ENCODE data around the gene CFI. TPM values are rescaled to one million over a fixed set of nuclear protein-coding genes. Genes with fewer than 3 reads are reported as not detected.

The CFI gene
- total and polyA plus RNA-seq, 9 of the 15 experiments (the other 6 are each of a cell fraction or from before 2014, with no cell fraction given), result 0.30 to 8.4 (median 0.95) TPM

DNA sequence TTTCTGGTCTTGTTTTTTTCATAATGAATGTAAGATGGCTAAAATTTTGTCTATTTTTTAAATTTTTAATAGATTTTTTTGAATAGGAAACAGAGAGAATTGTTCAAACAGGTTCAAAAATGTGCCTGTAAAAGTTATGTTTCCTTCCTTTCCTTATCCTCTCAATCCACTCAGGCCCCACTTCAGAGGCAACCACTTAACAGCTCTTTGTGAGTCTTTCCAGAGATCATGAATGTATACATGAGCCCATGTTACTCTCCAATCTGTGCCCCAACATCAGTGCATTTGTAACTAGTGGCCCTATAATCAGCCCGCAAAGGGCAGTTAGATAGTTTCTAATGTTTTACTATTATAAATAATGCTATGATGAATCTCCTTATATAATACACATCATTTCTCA lies 14.0 kb downstream of the CFI start:
- no peaks in the 10 kb centered on the region for H3K79me2 ChIP-seq (ENCODE audit: control insufficient read depth, insufficient read depth, low read length)
- no peak for TF ChIP-seq MYNN (IDR thresholded peaks at IDR 0.05)
- no peak for TF ChIP-seq MYNN (CRISPR knock-in tag; IDR thresholded peaks at IDR 0.05)
- TF ChIP-seq USF1 (CRISPR knock-in tag; IDR thresholded peaks at IDR 0.05), result no peak
- TF ChIP-seq ZNF764 (CRISPR knock-in tag; IDR thresholded peaks at IDR 0.05; ENCODE audit: low read depth), result no peak
- TF ChIP-seq, protein P1, sequence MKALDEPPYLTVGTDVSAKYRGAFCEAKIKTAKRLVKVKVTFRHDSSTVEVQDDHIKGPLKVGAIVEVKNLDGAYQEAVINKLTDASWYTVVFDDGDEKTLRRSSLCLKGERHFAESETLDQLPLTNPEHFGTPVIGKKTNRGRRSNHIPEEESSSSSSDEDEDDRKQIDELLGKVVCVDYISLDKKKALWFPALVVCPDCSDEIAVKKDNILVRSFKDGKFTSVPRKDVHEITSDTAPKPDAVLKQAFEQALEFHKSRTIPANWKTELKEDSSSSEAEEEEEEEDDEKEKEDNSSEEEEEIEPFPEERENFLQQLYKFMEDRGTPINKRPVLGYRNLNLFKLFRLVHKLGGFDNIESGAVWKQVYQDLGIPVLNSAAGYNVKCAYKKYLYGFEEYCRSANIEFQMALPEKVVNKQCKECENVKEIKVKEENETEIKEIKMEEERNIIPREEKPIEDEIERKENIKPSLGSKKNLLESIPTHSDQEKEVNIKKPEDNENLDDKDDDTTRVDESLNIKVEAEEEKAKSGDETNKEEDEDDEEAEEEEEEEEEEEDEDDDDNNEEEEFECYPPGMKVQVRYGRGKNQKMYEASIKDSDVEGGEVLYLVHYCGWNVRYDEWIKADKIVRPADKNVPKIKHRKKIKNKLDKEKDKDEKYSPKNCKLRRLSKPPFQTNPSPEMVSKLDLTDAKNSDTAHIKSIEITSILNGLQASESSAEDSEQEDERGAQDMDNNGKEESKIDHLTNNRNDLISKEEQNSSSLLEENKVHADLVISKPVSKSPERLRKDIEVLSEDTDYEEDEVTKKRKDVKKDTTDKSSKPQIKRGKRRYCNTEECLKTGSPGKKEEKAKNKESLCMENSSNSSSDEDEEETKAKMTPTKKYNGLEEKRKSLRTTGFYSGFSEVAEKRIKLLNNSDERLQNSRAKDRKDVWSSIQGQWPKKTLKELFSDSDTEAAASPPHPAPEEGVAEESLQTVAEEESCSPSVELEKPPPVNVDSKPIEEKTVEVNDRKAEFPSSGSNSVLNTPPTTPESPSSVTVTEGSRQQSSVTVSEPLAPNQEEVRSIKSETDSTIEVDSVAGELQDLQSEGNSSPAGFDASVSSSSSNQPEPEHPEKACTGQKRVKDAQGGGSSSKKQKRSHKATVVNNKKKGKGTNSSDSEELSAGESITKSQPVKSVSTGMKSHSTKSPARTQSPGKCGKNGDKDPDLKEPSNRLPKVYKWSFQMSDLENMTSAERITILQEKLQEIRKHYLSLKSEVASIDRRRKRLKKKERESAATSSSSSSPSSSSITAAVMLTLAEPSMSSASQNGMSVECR (CRISPR knock-in tag; IDR thresholded peaks at IDR 0.05), result no peak
- TF ChIP-seq, protein P2, sequence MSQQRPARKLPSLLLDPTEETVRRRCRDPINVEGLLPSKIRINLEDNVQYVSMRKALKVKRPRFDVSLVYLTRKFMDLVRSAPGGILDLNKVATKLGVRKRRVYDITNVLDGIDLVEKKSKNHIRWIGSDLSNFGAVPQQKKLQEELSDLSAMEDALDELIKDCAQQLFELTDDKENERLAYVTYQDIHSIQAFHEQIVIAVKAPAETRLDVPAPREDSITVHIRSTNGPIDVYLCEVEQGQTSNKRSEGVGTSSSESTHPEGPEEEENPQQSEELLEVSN (IDR thresholded peaks at IDR 0.05; ENCODE audit: borderline replicate concordance in 1 of 2, extremely low read depth in 1 of 2, insufficient read depth in 1 of 2, insufficient read length in 1 of 2, low read depth in 1 of 2, low read length in 1 of 2, poor library complexity in 1 of 2, severe bottlenecking in 1 of 2), result no peak
- no peak for TF ChIP-seq CLOCK (CRISPR knock-in tag; IDR thresholded peaks at IDR 0.05; ENCODE audit: borderline replicate concordance)
- TF ChIP-seq SMARCA4 (IDR thresholded peaks at IDR 0.05), result no peak
- no peak for TF ChIP-seq NFE2 (IDR thresholded peaks at IDR 0.05; ENCODE audit: low read depth)
- TF ChIP-seq STAT5A (IDR thresholded peaks at IDR 0.05; ENCODE audit: borderline replicate concordance, low read length), result no peak
- TF ChIP-seq RBM22 (IDR thresholded peaks at IDR 0.05; ENCODE audit: low read depth, low read length, poor library complexity, severe bottlenecking), result no peak
- no peak for TF ChIP-seq C11orf30 (IDR thresholded peaks at IDR 0.05; ENCODE audit: low read depth)
- TF ChIP-seq CBX3 (IDR thresholded peaks at IDR 0.05; ENCODE audit: borderline replicate concordance in 1 of 2, low read length in 2 of 2), result no peak

More for the DNA sequence above, 14.0 kb downstream of the CFI start:
- intact Hi-C loops (cut with micrococcal nuclease) (no loop called here), in situ Hi-C loops (cut with MboI) (no loop called here)
- no peaks in the 10 kb centered on the region for H3K36me3 ChIP-seq (ENCODE audit: control insufficient read depth, insufficient read depth, low read length)
- H3K27me3 ChIP-seq (ENCODE audit: control insufficient read depth in 2 of 2, insufficient read depth in 2 of 2, low read length in 2 of 2), result no peaks in the 10 kb centered on the region
- ChIA-PET POLR2A (no interaction called here), CTCF (ENCODE audit: low intra/inter-chr PET ratio) (no interaction called here)
- H3K9me1 ChIP-seq (ENCODE audit: control insufficient read depth, insufficient read depth, low read length), result no peaks in the 10 kb centered on the region
- FAIRE-seq (no peak), ATAC-seq (no peak), DNase-seq (ENCODE audit: extremely low read depth in 1 of 4, low spot score in 3 of 4) (no peak)
- H3K4me2 ChIP-seq (ENCODE audit: insufficient read depth, low read length), result no peak overlapping the region
- 56% methylated on average over 1 of the region's 1 CpG for WGBS (ENCODE audit: insufficient coverage, low coverage, missing lambda C conversion rate)
- H2AFZ ChIP-seq (ENCODE audit: low read depth, low read length), result no peak overlapping the region
- H3K4me1 ChIP-seq (replicated peaks in 1 of 2; ENCODE audit: control insufficient read depth in 2 of 2, insufficient read depth in 2 of 2, low read length in 2 of 2), result no peaks in the 10 kb centered on the region
- H3K4me3 ChIP-seq, result no peak overlapping the region
- no TSS peak for BruUV-seq (replicated peaks)
- no peaks in the 10 kb centered on the region for H4K20me1 ChIP-seq (replicated peaks; ENCODE audit: control insufficient read depth, insufficient read depth, low read length)
- H3K9me3 ChIP-seq (replicated peaks; ENCODE audit: control insufficient read depth, insufficient read depth, low read depth, low read length), result no peaks in the 10 kb centered on the region
- H3K27ac ChIP-seq (ENCODE audit: extremely low read depth, low read depth, low read length), result no peak overlapping the region
- no peak overlapping the region for H3K9ac ChIP-seq (ENCODE audit: insufficient read depth in 1 of 2, low read depth in 2 of 2, low read length in 2 of 2)

Measured in K562 (cell line).